Measurements from ENCODE around the gene AMN. TPM values are rescaled to one million over a fixed set of nuclear protein-coding genes. Genes with fewer than 3 reads are reported as not detected.

The AMN gene
- total RNA-seq (2022) (70.7 TPM in 2 replicates), Bru-seq, nascent RNA (percentile 72 among the genes with signal in this experiment), BruChase-seq, experiment 1, labeled RNA remaining after a 2-hour chase (percentile 69 among the genes with signal in this experiment), BruChase-seq, experiment 2, labeled RNA remaining after a 6-hour chase (percentile 75 among the genes with signal in this experiment)
- long read RNA-seq, transcript AMN-202 (11 exons, 2,269 nt) = minor isoform, 8 of 253 reads
- long read RNA-seq, transcript AMN-201 (12 exons, 1,907 nt) = major isoform, 122 of 253 reads
- long read RNA-seq, partial matches to known transcripts = 70 of 253 reads
- long read RNA-seq, other reads (novel, unspliced or antisense) = 53 of 253 reads

GRCh38 chr14:102922490-102923200, at the start of gene AMN:
Gene AMN, plus strand, starts transcription at chr14:102922663. Its CDS starts 26 bp downstream, at chr14:102922689.
- H3K9me3 Mint-ChIP-seq (ENCODE audit: unreplicated experiment) = no peaks in the 10 kb centered on the region
- no peak within 1 kb of the TSS for H3K4me3 Mint-ChIP-seq (ENCODE audit: unreplicated experiment)
- intact Hi-C loops (cut with micrococcal nuclease; ENCODE audit: unreplicated experiment) = loop anchor here (2.0 to 10.0 kb wide), 3 partner anchors 148 to 398 kb away; no protein-coding TSS in a partner anchor
- TSS peak; percentile 43 for BruUV-seq (replicated peaks)
- peak within 1 kb of the TSS; percentile 94 for H3K4me3 ChIP-seq (ENCODE audit: low read depth, low read length)
- no peaks in the 10 kb centered on the region for H3K27me3 Mint-ChIP-seq (ENCODE audit: insufficient read depth, unreplicated experiment)
- H3K4me1 Mint-ChIP-seq (ENCODE audit: low read depth, unreplicated experiment) = no peaks in the 10 kb centered on the region
- H3K36me3 ChIP-seq (ENCODE audit: control insufficient read depth, insufficient read depth, low read length) = no peaks in the 10 kb centered on the region; the same call in 1 of the 2 replicates
- no peaks in the 10 kb centered on the region for H3K27me3 ChIP-seq (replicated peaks; ENCODE audit: control insufficient read depth, insufficient read depth, low read length)
- peak; percentile 88 to 91 for DNase-seq
- no peaks in the 10 kb centered on the region for H3K9me3 ChIP-seq
- H3K4me1 ChIP-seq = peaks cover 25% of the 10 kb centered on the region
- no peak within 1 kb of the TSS for H3K27ac Mint-ChIP-seq (ENCODE audit: unreplicated experiment)
- ChIA-PET POLR2A (interaction anchor here (0.5 to 1.0 kb wide), 2 partner anchors 49 kb away, joined by 3 to 4 read pairs; no protein-coding TSS in a partner anchor), CTCF (interaction anchor here (0.5 to 1.0 kb wide), 2 partner anchors 149 to 228 kb away, joined by 3 read pairs; no protein-coding TSS in a partner anchor)
- peaks cover 13% of the 10 kb centered on the region for H3K36me3 Mint-ChIP-seq (ENCODE audit: insufficient read depth, unreplicated experiment)
- TF ChIP-seq CTCF (IDR thresholded peaks at IDR 0.05; ENCODE audit: insufficient read depth in 1 of 2, low read depth in 1 of 2, low read length in 1 of 2, severe bottlenecking in 1 of 2, unreplicated experiment in 1 of 2) = no peak

DNA sequence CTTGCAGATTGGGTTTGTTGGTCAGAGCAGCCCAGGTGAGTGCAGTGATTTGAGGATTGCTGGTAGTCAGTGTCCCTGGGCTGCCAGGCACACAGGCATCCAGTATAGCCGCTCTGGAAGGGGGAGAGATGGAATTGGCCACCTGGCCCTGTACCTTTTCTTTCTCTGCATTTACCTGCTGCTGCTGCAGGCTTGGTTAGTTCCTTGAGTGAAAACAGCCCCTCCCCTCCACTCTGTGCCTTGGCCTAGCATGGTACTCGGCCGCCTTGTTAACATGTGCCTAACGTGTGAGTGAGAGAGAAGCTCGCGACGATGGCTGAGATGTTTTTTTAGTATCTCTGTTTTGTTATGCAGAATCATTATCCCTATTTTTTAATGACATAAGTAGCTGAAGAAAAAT, 49.3 kb upstream of the AMN start:
- DNase-seq = peak in 1 of 2 experiments; percentile 22
- Histone ChIP-seq H3K36me3 (ENCODE audit: control insufficient read depth, insufficient read depth, low read length) (peaks cover 1% of the 10 kb centered on the region; the same call in 1 of the 2 replicates), H3K4me3 (ENCODE audit: low read depth, low read length) (no peak overlapping the region), H3K9me3 (no peaks in the 10 kb centered on the region), H3K27me3 (replicated peaks; ENCODE audit: control insufficient read depth, insufficient read depth, low read length) (no peaks in the 10 kb centered on the region), H3K4me1 (peaks cover 14% of the 10 kb centered on the region)
- intact Hi-C loops (cut with micrococcal nuclease; ENCODE audit: unreplicated experiment) = loop anchor here (1.0 to 10.0 kb wide), 3 partner anchors 16 to 98 kb away; partner anchors contain the start of gene TRAF3
- H3K4me1 Mint-ChIP-seq (ENCODE audit: low read depth, unreplicated experiment) = peaks cover 22% of the 10 kb centered on the region
- H3K4me3 Mint-ChIP-seq (ENCODE audit: unreplicated experiment) = no peak overlapping the region
- BruUV-seq (replicated peaks) = no TSS peak
- ChIA-PET POLR2A (interaction anchor here (1.0 to 1.2 kb wide), 3 partner anchors 15 to 62 kb away, joined by 3 to 9 read pairs (median 3); partner anchors contain the start of gene AMN), CTCF (interaction anchor here (0.9 to 1.8 kb wide), 5 partner anchors 10 to 179 kb away, joined by 3 to 7 read pairs (median 4); no protein-coding TSS in a partner anchor)
- no peak for TF ChIP-seq CTCF (IDR thresholded peaks at IDR 0.05; ENCODE audit: insufficient read depth in 1 of 2, low read depth in 1 of 2, low read length in 1 of 2, severe bottlenecking in 1 of 2, unreplicated experiment in 1 of 2)
- H3K27ac Mint-ChIP-seq (ENCODE audit: unreplicated experiment) = peak overlapping the region; percentile 31
- no peaks in the 10 kb centered on the region for H3K9me3 Mint-ChIP-seq (ENCODE audit: unreplicated experiment)
- H3K36me3 Mint-ChIP-seq (ENCODE audit: insufficient read depth, unreplicated experiment) = peaks cover 29% of the 10 kb centered on the region
- no peaks in the 10 kb centered on the region for H3K27me3 Mint-ChIP-seq (ENCODE audit: insufficient read depth, unreplicated experiment)

- H3K27me3 Mint-ChIP-seq (ENCODE audit: insufficient read depth, unreplicated experiment) = no peaks in the 10 kb centered on the region
- Histone ChIP-seq H3K4me1 (peaks cover 16% of the 10 kb centered on the region), H3K9me3 (no peaks in the 10 kb centered on the region), H3K36me3 (ENCODE audit: control insufficient read depth, insufficient read depth, low read length) (peaks cover 1% of the 10 kb centered on the region; the same call in 1 of the 2 replicates), H3K27me3 (replicated peaks; ENCODE audit: control insufficient read depth, insufficient read depth, low read length) (no peaks in the 10 kb centered on the region), H3K4me3 (ENCODE audit: low read depth, low read length) (no peak overlapping the region)
- BruUV-seq (replicated peaks) = no TSS peak
- ChIA-PET CTCF (interaction anchor here (0.9 to 1.8 kb wide), 5 partner anchors 10 to 179 kb away, joined by 3 to 7 read pairs (median 4); no protein-coding TSS in a partner anchor), POLR2A (interaction anchor here (0.6 to 1.2 kb wide), 4 partner anchors 16 to 98 kb away, joined by 3 to 9 read pairs (median 4); partner anchors contain the start of gene AMN)
- no peak for TF ChIP-seq CTCF (IDR thresholded peaks at IDR 0.05; ENCODE audit: insufficient read depth in 1 of 2, low read depth in 1 of 2, low read length in 1 of 2, severe bottlenecking in 1 of 2, unreplicated experiment in 1 of 2)
- H3K4me1 Mint-ChIP-seq (ENCODE audit: low read depth, unreplicated experiment) = peaks cover 22% of the 10 kb centered on the region
- H3K9me3 Mint-ChIP-seq (ENCODE audit: unreplicated experiment) = no peaks in the 10 kb centered on the region
- H3K27ac Mint-ChIP-seq (ENCODE audit: unreplicated experiment) = peak overlapping the region; percentile 31
- DNase-seq = peak; percentile 74 to 79
- peaks cover 29% of the 10 kb centered on the region for H3K36me3 Mint-ChIP-seq (ENCODE audit: insufficient read depth, unreplicated experiment)
- H3K4me3 Mint-ChIP-seq (ENCODE audit: unreplicated experiment) = no peak overlapping the region
- intact Hi-C loops (cut with micrococcal nuclease; ENCODE audit: unreplicated experiment) = loop anchor here (1.0 to 10.0 kb wide), 3 partner anchors 16 to 99 kb away; partner anchors contain the start of gene TRAF3
These were observed 48.9 kb upstream of the AMN start for GRCh38 chr14:102873546-102874061.
